Fibroblast of lung (primary cell): Measurements from ENCODE around the gene WDR36. TPM values are rescaled to one million over a fixed set of nuclear protein-coding genes. Genes with fewer than 3 reads are reported as not detected.

Source experiments
- DNase-seq, 2 donors: peaks; one replicate each; pipeline versions ENCODE4 v3.0.0 to v3.0.0-alpha.2; 2010; ENCODE audit warnings: low read depth in 2 of 2
- H2AFZ ChIP-seq: 2 replicates; pipeline ENCODE4 v1.5.1; 2012; ENCODE audit warnings: low read length, control low read depth, inconsistent platforms
- H3K27ac ChIP-seq: 2 replicates; pipeline ENCODE4 v1.5.1; 2011; ENCODE audit warnings: low read length, control low read depth; ENCODE audit not compliant: insufficient read depth
- H3K27me3 ChIP-seq: 2 replicates; pipeline ENCODE4 v1.5.1; 2011; ENCODE audit warnings: mild to moderate bottlenecking, low read length; ENCODE audit not compliant: control insufficient read depth, insufficient read depth
- H3K36me3 ChIP-seq: 2 replicates; pipeline ENCODE4 v1.5.1; 2011; ENCODE audit warnings: low read length; ENCODE audit not compliant: control insufficient read depth, insufficient read depth
- H3K4me1 ChIP-seq: 2 replicates; pipeline ENCODE4 v1.5.1; 2011; ENCODE audit warnings: low read length; ENCODE audit not compliant: control insufficient read depth, insufficient read depth; ENCODE audit errors: extremely low read depth
- H3K4me2 ChIP-seq: 2 replicates; pipeline ENCODE4 v1.5.1; 2011; ENCODE audit warnings: low read length, control low read depth; ENCODE audit not compliant: insufficient read depth; ENCODE audit errors: extremely low read depth
- H3K4me3 ChIP-seq, 4 experiments: fragments of 200-600 bp in 1 of 4; sonication (generic) in 1 of 4; replicated peaks in 1 of 4; 2 replicates each; pipeline ENCODE4 v1.5.1; 2011 to 2016; ENCODE audit warnings: low read length in 4 of 4, low read depth in 3 of 4, mild to moderate bottlenecking in 3 of 4, control low read depth in 2 of 4, inconsistent platforms in 1 of 4, mixed read lengths in 1 of 4; ENCODE audit not compliant: insufficient read depth in 1 of 4; ENCODE audit errors: control extremely low read depth in 1 of 4
- H3K79me2 ChIP-seq: 2 replicates; pipeline ENCODE4 v1.5.1; 2012; ENCODE audit warnings: mild to moderate bottlenecking, low read length, inconsistent platforms; ENCODE audit not compliant: control insufficient read depth, insufficient read depth
- H3K9ac ChIP-seq: 2 replicates; pipeline ENCODE4 v1.5.1; 2011; ENCODE audit warnings: mild to moderate bottlenecking, low read length, control low read depth; ENCODE audit not compliant: insufficient read depth
- H3K9me3 ChIP-seq: 2 replicates; pipeline ENCODE4 v1.5.1; 2012; ENCODE audit warnings: low read depth, low read length; ENCODE audit not compliant: control insufficient read depth, insufficient read depth
- H4K20me1 ChIP-seq: 2 replicates; pipeline ENCODE4 v1.5.1; 2011; ENCODE audit warnings: low read length; ENCODE audit not compliant: control insufficient read depth, insufficient read depth; ENCODE audit errors: extremely low read depth
- EZH2 ChIP-seq: IDR thresholded peaks from 2 replicates; pipeline ENCODE4 v1.5.1; 2012; ENCODE audit warnings: low read length, control low read depth, mild to moderate bottlenecking; ENCODE audit errors: missing control alignments
- polyA plus RNA-seq, 2 donors: library from polyadenylated mRNA; depleted of rRNA in 1 of 2; stranded (reverse) in 1 of 2; unstranded in 1 of 2; fragments of >200 nt; gene quantifications; 2 replicates each; pipeline ENCODE4 v1.2.1, GENCODE V29; 2011 to 2012; ENCODE audit warnings: missing spikeins in 1 of 2
- total RNA-seq: library from RNA; depleted of rRNA; stranded (reverse); fragments of >200 nt; gene quantifications from 2 replicates; pipeline ENCODE4 v1.2.1, GENCODE V29; 2014
- TF ChIP-seq, protein P1 (sequence below), 2 donors: IDR thresholded peaks in 1 of 2; conservative IDR thresholded peaks in 1 of 2; 1 replicate in 1 of 2; 2 replicates in 1 of 2; pipeline ENCODE4 v1.5.1; 2011 to 2012; ENCODE audit warnings: low read length in 2 of 2, control low read depth in 1 of 2, inconsistent platforms in 1 of 2, low read depth in 1 of 2, mild to moderate bottlenecking in 1 of 2

Gene WDR36
- total and polyA plus RNA-seq, 2 donors (not counting 1 experiment from before 2014, with no cell fraction given): 34.7 to 55.8 TPM

DNA sequence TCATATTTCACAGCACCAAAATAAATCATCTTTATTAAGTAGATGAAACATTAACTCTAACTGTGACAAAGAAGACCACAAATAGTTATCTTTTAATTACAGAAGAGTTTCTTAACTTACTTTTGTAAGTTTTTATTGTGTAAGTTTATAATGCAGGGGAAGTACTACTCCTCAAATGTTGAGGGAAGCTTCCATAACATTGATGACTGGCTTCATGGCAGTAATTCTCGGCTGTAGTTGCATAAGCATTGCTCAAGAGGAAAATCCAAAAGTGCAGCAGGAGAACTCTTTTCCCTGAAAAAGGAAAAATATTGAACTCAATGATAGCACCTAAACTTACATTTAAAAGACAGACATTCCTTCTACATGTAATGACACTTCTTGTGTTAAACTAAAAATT lies 16.1 kb upstream of the WDR36 start:
- Histone ChIP-seq H4K20me1 (no peaks in the 10 kb centered on the region), H3K27ac (no peak overlapping the region), H3K36me3 (peaks cover 2% of the 10 kb centered on the region), H3K27me3 (no peaks in the 10 kb centered on the region), H3K79me2 (peaks cover 8% of the 10 kb centered on the region), H3K9me3 (no peaks in the 10 kb centered on the region), H3K9ac (no peak overlapping the region), H2AFZ (no peak overlapping the region), H3K4me1 (peaks cover 14% of the 10 kb centered on the region), H3K4me3 (no peak overlapping the region), H3K4me2 (peak overlapping the region; percentile 11)
- TF ChIP-seq, protein P1, sequence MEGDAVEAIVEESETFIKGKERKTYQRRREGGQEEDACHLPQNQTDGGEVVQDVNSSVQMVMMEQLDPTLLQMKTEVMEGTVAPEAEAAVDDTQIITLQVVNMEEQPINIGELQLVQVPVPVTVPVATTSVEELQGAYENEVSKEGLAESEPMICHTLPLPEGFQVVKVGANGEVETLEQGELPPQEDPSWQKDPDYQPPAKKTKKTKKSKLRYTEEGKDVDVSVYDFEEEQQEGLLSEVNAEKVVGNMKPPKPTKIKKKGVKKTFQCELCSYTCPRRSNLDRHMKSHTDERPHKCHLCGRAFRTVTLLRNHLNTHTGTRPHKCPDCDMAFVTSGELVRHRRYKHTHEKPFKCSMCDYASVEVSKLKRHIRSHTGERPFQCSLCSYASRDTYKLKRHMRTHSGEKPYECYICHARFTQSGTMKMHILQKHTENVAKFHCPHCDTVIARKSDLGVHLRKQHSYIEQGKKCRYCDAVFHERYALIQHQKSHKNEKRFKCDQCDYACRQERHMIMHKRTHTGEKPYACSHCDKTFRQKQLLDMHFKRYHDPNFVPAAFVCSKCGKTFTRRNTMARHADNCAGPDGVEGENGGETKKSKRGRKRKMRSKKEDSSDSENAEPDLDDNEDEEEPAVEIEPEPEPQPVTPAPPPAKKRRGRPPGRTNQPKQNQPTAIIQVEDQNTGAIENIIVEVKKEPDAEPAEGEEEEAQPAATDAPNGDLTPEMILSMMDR (conservative IDR thresholded peaks at IDR 0.05 in 1 of 2, IDR thresholded peaks at IDR 0.05 in 1 of 2; ENCODE audit: low read depth in 1 of 2, low read length in 2 of 2): no peak
- no peak for TF ChIP-seq EZH2
- no peak for DNase-seq

DNA sequence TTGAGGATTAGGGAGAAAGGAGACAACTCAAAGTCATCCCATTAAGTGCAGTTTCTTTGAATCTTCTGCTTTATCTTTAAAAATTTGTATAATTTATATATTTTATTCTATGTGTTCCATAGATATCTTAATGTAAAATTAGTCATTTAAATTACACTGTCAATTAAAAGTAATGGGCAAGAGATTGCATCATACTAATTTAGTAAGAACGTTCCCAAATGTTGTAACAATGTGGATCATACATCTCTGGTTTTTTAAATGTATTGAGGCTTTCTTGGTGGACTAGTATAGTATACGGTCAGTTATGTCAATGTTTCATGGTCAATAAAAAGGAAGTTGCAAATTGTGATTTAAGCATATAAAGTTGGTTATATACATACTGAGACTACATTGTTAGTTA lies 14.5 kb upstream of the WDR36 start:
- DNase-seq: no peak

DNA sequence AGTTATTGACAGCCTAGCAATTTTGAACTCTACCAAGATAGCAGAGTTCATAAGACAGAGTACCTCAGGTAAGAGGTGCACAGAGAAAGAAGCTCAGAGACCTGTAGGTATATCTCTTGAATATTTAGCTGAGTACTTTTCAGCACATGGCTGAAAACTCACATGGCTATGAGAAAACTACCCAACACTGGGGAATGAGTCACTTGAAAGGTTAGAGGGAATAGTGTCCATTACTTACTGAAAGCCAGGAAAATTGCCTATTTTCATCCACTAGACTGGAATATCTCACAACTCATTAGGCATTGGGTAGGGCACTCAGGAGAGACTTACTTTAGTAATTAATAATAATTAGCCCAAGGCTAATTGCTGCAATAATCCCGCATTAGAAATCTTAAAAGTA lies 12.3 kb upstream of the WDR36 start:
- no peak for DNase-seq
- Histone ChIP-seq H3K36me3 (peaks cover 2% of the 10 kb centered on the region), H4K20me1 (no peaks in the 10 kb centered on the region), H3K4me2 (no peak overlapping the region), H3K27me3 (no peaks in the 10 kb centered on the region), H2AFZ (no peak overlapping the region), H3K9ac (no peak overlapping the region), H3K4me3 (no peak overlapping the region), H3K27ac (no peak overlapping the region), H3K79me2 (peaks cover under 1% of the 10 kb centered on the region), H3K9me3 (no peaks in the 10 kb centered on the region), H3K4me1 (peaks cover 7% of the 10 kb centered on the region)
- TF ChIP-seq, protein P1 (conservative IDR thresholded peaks at IDR 0.05 in 1 of 2, IDR thresholded peaks at IDR 0.05 in 1 of 2; ENCODE audit: low read depth in 1 of 2, low read length in 2 of 2): no peak
- TF ChIP-seq EZH2: no peak

More for the DNA sequence above, 14.5 kb upstream of the WDR36 start:
- Histone ChIP-seq H3K9ac (no peak overlapping the region), H3K9me3 (no peaks in the 10 kb centered on the region), H3K36me3 (peaks cover 2% of the 10 kb centered on the region), H3K4me2 (no peak overlapping the region), H3K4me1 (peaks cover 13% of the 10 kb centered on the region), H3K79me2 (peaks cover 8% of the 10 kb centered on the region), H3K4me3 (no peak overlapping the region), H3K27me3 (no peaks in the 10 kb centered on the region), H2AFZ (no peak overlapping the region), H3K27ac (no peak overlapping the region), H4K20me1 (no peaks in the 10 kb centered on the region)
- TF ChIP-seq EZH2: no peak
- TF ChIP-seq, protein P1 (conservative IDR thresholded peaks at IDR 0.05 in 1 of 2, IDR thresholded peaks at IDR 0.05 in 1 of 2; ENCODE audit: low read depth in 1 of 2, low read length in 2 of 2): no peak
